ENCODE measurements around the gene GJD2. TPM values are rescaled to one million over a fixed set of nuclear protein-coding genes. Genes with fewer than 3 reads are reported as not detected.

Gene GJD2
- total and polyA plus RNA-seq, 9 donors, result not detected

- WGBS, 3 donors, result 19 to 27% (median 19%) methylated on average over 16 of the region's 16 CpGs
- H3K27ac ChIP-seq, result no peak overlapping the region
- no peaks in the 10 kb centered on the region for H3K9me3 ChIP-seq
- H3K4me1 ChIP-seq (ENCODE audit: insufficient read depth), result no peaks in the 10 kb centered on the region
- H3K27me3 ChIP-seq, result no peaks in the 10 kb centered on the region
- DNase-seq, result peak in 3 of 5 donors; percentile 18 to 45 (median 27)
- no peak for TF ChIP-seq POLR2A (IDR thresholded peaks at IDR 0.05)
- no peak for TF ChIP-seq EP300 (IDR thresholded peaks at IDR 0.05)
- no peak for TF ChIP-seq CTCF (IDR thresholded peaks at IDR 0.05)
- H3K4me3 ChIP-seq, result no peak overlapping the region
- intact Hi-C loops (cut with DNase I), result no loop called here
- H3K36me3 ChIP-seq, result no peaks in the 10 kb centered on the region
These were observed 44.6 kb upstream of the GJD2 start for GRCh38 chr15:34799149-34800101.

GRCh38 chr15:34796847-34797435 lies 42.1 kb upstream of the GJD2 start:
- H3K36me3 ChIP-seq, result no peaks in the 10 kb centered on the region
- WGBS, 3 donors, result 10 to 32% (median 15%) methylated on average over 5 of the region's 5 CpGs
- no peak overlapping the region for H3K4me3 ChIP-seq
- no peak for DNase-seq
- no peak overlapping the region for H3K27ac ChIP-seq
- H3K4me1 ChIP-seq (ENCODE audit: insufficient read depth), result no peaks in the 10 kb centered on the region
- H3K9me3 ChIP-seq, result no peaks in the 10 kb centered on the region
- TF ChIP-seq POLR2A (IDR thresholded peaks at IDR 0.05), result no peak
- H3K27me3 ChIP-seq, result no peaks in the 10 kb centered on the region
- intact Hi-C loops (cut with DNase I), result no loop called here

- peak within 1 kb of the TSS; percentile 20 for H3K4me3 ChIP-seq
- H3K9me3 ChIP-seq, result no peaks in the 10 kb centered on the region
- peak in 3 of 5 donors; percentile 20 to 37 (median 31) for DNase-seq
- 9 to 11% (median 10%) methylated on average over 43 to 44 of the region's 44 CpGs for WGBS, 3 donors
- no peaks in the 10 kb centered on the region for H3K27me3 ChIP-seq
- intact Hi-C loops (cut with DNase I), result no loop called here
- no peaks in the 10 kb centered on the region for H3K4me1 ChIP-seq (ENCODE audit: insufficient read depth)
- no peak within 1 kb of the TSS for H3K27ac ChIP-seq
- TF ChIP-seq EP300 (IDR thresholded peaks at IDR 0.05) (no peak), CTCF (IDR thresholded peaks at IDR 0.05) (no peak), POLR2A (IDR thresholded peaks at IDR 0.05) (no peak)
- no peaks in the 10 kb centered on the region for H3K36me3 ChIP-seq
These were observed 40.7 kb upstream of the GJD2 start, which contains the start of gene ACTC1 for GRCh38 chr15:34795267-34796081. Gene ACTC1 (minus strand): TSS chr15:34795549. CDS start chr15:34794808, 741 bp downstream.

- WGBS, 3 donors, result 24 to 42% (median 38%) methylated on average over 33 of the region's 33 CpGs
- DNase-seq, result no peak
- intact Hi-C loops (cut with DNase I), result no loop called here
These were observed 39.9 kb upstream of the GJD2 start for GRCh38 chr15:34794590-34795206.

More at GRCh38 chr15:34794590-34795206, 39.9 kb upstream of the GJD2 start:
- Histone ChIP-seq H3K36me3 (no peaks in the 10 kb centered on the region), H3K9me3 (no peaks in the 10 kb centered on the region), H3K4me3 (peak overlapping the region; percentile 20), H3K27ac (no peak overlapping the region), H3K27me3 (no peaks in the 10 kb centered on the region), H3K4me1 (ENCODE audit: insufficient read depth) (no peaks in the 10 kb centered on the region)
- TF ChIP-seq POLR2A (IDR thresholded peaks at IDR 0.05), result no peak
- no peak for TF ChIP-seq CTCF (IDR thresholded peaks at IDR 0.05)
- TF ChIP-seq EP300 (IDR thresholded peaks at IDR 0.05), result no peak
